Testis (tissue), 3 donors: ENCODE measurements around the gene BCCIP. TPM values are rescaled to one million over a fixed set of nuclear protein-coding genes. Genes with fewer than 3 reads are reported as not detected.

Source experiments
- DNase-seq: peaks from one replicate; pipeline ENCODE4 v3.0.0-alpha.2; 2019
- H3K27ac ChIP-seq, 2 donors: fragments of 200-600 bp; sonication (generic); one replicate each; pipeline ENCODE4 v1.5.1; 2019
- H3K27me3 ChIP-seq: fragments of 200-600 bp; sonication (generic); one replicate; pipeline ENCODE4 v1.5.1; 2019
- H3K36me3 ChIP-seq: fragments of 200-600 bp; sonication (generic); one replicate; pipeline ENCODE4 v1.5.1; 2017; ENCODE audit warnings: low read depth; ENCODE audit errors: missing control alignments
- H3K4me1 ChIP-seq: fragments of 200-600 bp; sonication (generic); one replicate; pipeline ENCODE4 v1.5.1; 2019
- H3K4me3 ChIP-seq, 2 donors: fragments of 200-600 bp; sonication (generic); one replicate each; pipeline ENCODE4 v1.5.1; 2017 to 2019
- H3K9me3 ChIP-seq: fragments of 200-600 bp; sonication (generic); one replicate; pipeline ENCODE4 v1.5.1; 2017
- CTCF ChIP-seq, 3 experiments: fragments of 450-650 bp in 2 of 3; fragments of 200-600 bp in 1 of 3; sonication (generic) in 1 of 3; IDR thresholded peaks; one replicate each; pipeline ENCODE4 v1.5.1; 2016 to 2019; ENCODE audit warnings: antibody characterized with exemption in 3 of 3, mild to moderate bottlenecking in 2 of 3, moderate library complexity in 1 of 3
- POLR2A ChIP-seq: fragments of 450-650 bp; IDR thresholded peaks from one replicate; pipeline ENCODE4 v1.6.1; 2017; ENCODE audit warnings: antibody characterized with exemption, mild to moderate bottlenecking, moderate library complexity
- WGBS, 2 donors: methylation state at CpG; one replicate each; pipeline ENCODE4 v1.1.5; 2018; 5-methylcytosine and 5-hydroxymethylcytosine counted together
- intact Hi-C: fragments of 100-400 bp; cut with DNase I; formaldehyde crosslinking; loops from one replicate; pipeline ENCODE4 v1.15.1; 2023; ENCODE audit warnings: low total_unique reads
- polyA plus RNA-seq: library from polyadenylated mRNA; stranded (reverse); fragments of 350-450 nt; fragmentation: Illumina TruSeq; extraction: RNeasy Lipid Tissue Mini Kit (QIAGEN cat#74804); gene quantifications from one replicate; pipeline ENCODE4 v1.2.3, GENCODE V29; 2014; ENCODE audit warnings: low read depth, low replicate concordance; ENCODE audit not compliant: insufficient read depth
- total RNA-seq, 2 donors: library from RNA; depleted of rRNA; stranded (reverse); fragments of >200 nt; gene quantifications; one replicate each; pipeline ENCODE4 v1.2.3, GENCODE V29; 2016

The BCCIP gene
- total and polyA plus RNA-seq, 3 donors from 2014 or later: 59.8 to 81.9 (median 63.9) TPM

GRCh38 chr10:125802739-125803138, 20.6 kb upstream of the BCCIP start:
- Histone ChIP-seq H3K36me3 (no peaks in the 10 kb centered on the region), H3K27ac (no peak overlapping the region)
- 97% methylated on average over 7 of the region's 7 CpGs for WGBS, 2 donors

GRCh38 chr10:125808047-125808446, 15.3 kb upstream of the BCCIP start:
- WGBS, 2 donors: 90 to 100% methylated on average over 1 of the region's 1 CpG
- no peaks in the 10 kb centered on the region for H3K27me3 ChIP-seq

More at GRCh38 chr10:125802739-125803138, 20.6 kb upstream of the BCCIP start:
- no peak for TF ChIP-seq POLR2A
- TF ChIP-seq CTCF (IDR thresholded peaks at IDR 0.05): no peak
- no peak for DNase-seq
- intact Hi-C loops: no loop called here
- H3K4me3 ChIP-seq: no peak overlapping the region
- H3K4me1 ChIP-seq: no peaks in the 10 kb centered on the region
- H3K9me3 ChIP-seq: no peaks in the 10 kb centered on the region
- H3K27me3 ChIP-seq: no peaks in the 10 kb centered on the region

GRCh38 chr10:125811251-125811650, 12.1 kb upstream of the BCCIP start:
- no peaks in the 10 kb centered on the region for H3K4me1 ChIP-seq
- DNase-seq: no peak
- no peaks in the 10 kb centered on the region for H3K9me3 ChIP-seq
- intact Hi-C loops: no loop called here
- H3K36me3 ChIP-seq: no peaks in the 10 kb centered on the region
- WGBS, 2 donors: 31 to 42% methylated on average over 1 of the region's 1 CpG
- TF ChIP-seq POLR2A: no peak
- TF ChIP-seq CTCF (IDR thresholded peaks at IDR 0.05): no peak
- no peak overlapping the region for H3K4me3 ChIP-seq
- no peak overlapping the region for H3K27ac ChIP-seq
- no peaks in the 10 kb centered on the region for H3K27me3 ChIP-seq

More at GRCh38 chr10:125808047-125808446, 15.3 kb upstream of the BCCIP start:
- Histone ChIP-seq H3K4me1 (no peaks in the 10 kb centered on the region), H3K27ac (no peak overlapping the region), H3K4me3 (no peak overlapping the region), H3K36me3 (no peaks in the 10 kb centered on the region), H3K9me3 (no peaks in the 10 kb centered on the region)
- intact Hi-C loops: no loop called here
- DNase-seq: no peak
- TF ChIP-seq POLR2A (no peak), CTCF (IDR thresholded peaks at IDR 0.05) (no peak)

- 47 to 65% methylated on average over 1 of the region's 1 CpG for WGBS, 2 donors
- intact Hi-C loops: no loop called here
- Histone ChIP-seq H3K4me1 (no peaks in the 10 kb centered on the region), H3K36me3 (no peaks in the 10 kb centered on the region), H3K4me3 (no peak overlapping the region), H3K9me3 (no peaks in the 10 kb centered on the region), H3K27me3 (no peaks in the 10 kb centered on the region), H3K27ac (no peak overlapping the region)
- TF ChIP-seq POLR2A: no peak
- DNase-seq: peak; percentile 54
These were observed 11.1 kb upstream of the BCCIP start for GRCh38 chr10:125812128-125812750.

- Histone ChIP-seq H3K4me3 (no peak overlapping the region), H3K36me3 (no peaks in the 10 kb centered on the region), H3K9me3 (no peaks in the 10 kb centered on the region), H3K27me3 (no peaks in the 10 kb centered on the region), H3K27ac (no peak overlapping the region), H3K4me1 (no peaks in the 10 kb centered on the region)
- WGBS, 2 donors: 0 to 56% methylated on average over 1 of the region's 1 CpG
- no peak for DNase-seq
- TF ChIP-seq POLR2A: no peak
- no peak for TF ChIP-seq CTCF (IDR thresholded peaks at IDR 0.05)
- intact Hi-C loops: no loop called here
These were observed 7.6 kb upstream of the BCCIP start for GRCh38 chr10:125815764-125816163.
